ENCODE results near the gene GPR132. TPM values are rescaled to one million over a fixed set of nuclear protein-coding genes. Genes with fewer than 3 reads are reported as not detected.

The GPR132 gene
- total and polyA plus RNA-seq, 2 experiments from 2014 or later: 0.14 TPM; not detected in 1

GRCh38 chr14:105072381-105072861 is 7.2 kb upstream of the GPR132 start (continued):
- no peak for TF ChIP-seq ZNF462 (CRISPR knock-in tag; IDR thresholded peaks at IDR 0.05)
- TF ChIP-seq JUNB (IDR thresholded peaks at IDR 0.05; ENCODE audit: unreplicated experiment): no peak
- TF ChIP-seq ETS1 (IDR thresholded peaks at IDR 0.05): no peak
- TF ChIP-seq ZNF331 (CRISPR knock-in tag; IDR thresholded peaks at IDR 0.05; ENCODE audit: low read depth): no peak
- no peak for TF ChIP-seq NANOG (IDR thresholded peaks at IDR 0.05; ENCODE audit: borderline replicate concordance)
- TF ChIP-seq ZNF114 (CRISPR knock-in tag; IDR thresholded peaks at IDR 0.05): no peak
- TF ChIP-seq EZH2 (IDR thresholded peaks at IDR 0.05; ENCODE audit: low read depth, unreplicated experiment): no peak

GRCh38 chr14:105071942-105072341 is 6.7 kb upstream of the GPR132 start:
- Histone ChIP-seq H3K27me3 (ENCODE audit: insufficient read depth) (no peaks in the 10 kb centered on the region), H3F3A (replicated peaks; ENCODE audit: low read depth) (no peaks in the 10 kb centered on the region), H4K20me1 (replicated peaks; ENCODE audit: insufficient read depth) (no peaks in the 10 kb centered on the region), H3K79me2 (replicated peaks; ENCODE audit: insufficient read depth) (no peaks in the 10 kb centered on the region), H3K9me2 (ENCODE audit: insufficient read depth) (no peaks in the 10 kb centered on the region), H3K27ac (ENCODE audit: low read depth) (no peak overlapping the region), H2AFZ (no peak overlapping the region), H3K4me2 (no peak overlapping the region), H3K4me3 (no peak overlapping the region), H3K36me3 (ENCODE audit: insufficient read depth) (no peaks in the 10 kb centered on the region), H3K4me1 (ENCODE audit: insufficient read depth) (peaks cover 4% of the 10 kb centered on the region; the same call in 1 of the 2 replicates)
- Mint-ChIP-seq H3K27me3 (ENCODE audit: insufficient read depth, low read depth, poor library complexity) (peaks cover 15% of the 10 kb centered on the region), H3K4me3 (no peak overlapping the region), H3K9me3 (no peaks in the 10 kb centered on the region), H3K27ac (no peak overlapping the region), H3K36me3 (ENCODE audit: low read depth) (no peaks in the 10 kb centered on the region), H3K4me1 (peaks cover 4% of the 10 kb centered on the region; the same call in 1 of the 3 replicates)
- no peak for ATAC-seq
- no peak for DNase-seq (ENCODE audit: low spot score)
- TF ChIP-seq ZNF114 (CRISPR knock-in tag; IDR thresholded peaks at IDR 0.05): no peak
- no peak for TF ChIP-seq REST (IDR thresholded peaks at IDR 0.05; ENCODE audit: unreplicated experiment)
- TF ChIP-seq POLR2AphosphoS5 (IDR thresholded peaks at IDR 0.05; ENCODE audit: low read depth): no peak
- no peak for TF ChIP-seq STAT1 (IDR thresholded peaks at IDR 0.05; ENCODE audit: unreplicated experiment)
- no peak for TF ChIP-seq EZH2phosphoT487 (IDR thresholded peaks at IDR 0.05; ENCODE audit: unreplicated experiment)
- TF ChIP-seq CREB1 (CRISPR knock-in tag; IDR thresholded peaks at IDR 0.05; ENCODE audit: low read depth): no peak
- no peak for TF ChIP-seq NANOG (IDR thresholded peaks at IDR 0.05; ENCODE audit: borderline replicate concordance)
- no peak for TF ChIP-seq EZH2 (IDR thresholded peaks at IDR 0.05; ENCODE audit: low read depth, unreplicated experiment)
- no peak for TF ChIP-seq ETS1 (IDR thresholded peaks at IDR 0.05)
- TF ChIP-seq JUNB (IDR thresholded peaks at IDR 0.05; ENCODE audit: unreplicated experiment): no peak
